CD4-positive, alpha-beta T cell treated with Interleukin-17A for 1 hour (primary cell): ENCODE measurements around the gene LUZP2.
"Not testable (repeated sequence)": the region's sequence is repeated elsewhere in the genome, so short reads cannot be mapped to it uniquely, and the experiment has no call there.

Source experiments
- DNase-seq: peaks from one replicate; pipeline ENCODE4 v3.0.0-alpha.2; 2020

LUZP2 gene

GRCh38 chr11:24932110-24933000 lies 435.5 kb downstream of the LUZP2 start:
- DNase-seq, result no peak

- no peak for DNase-seq
Measured at GRCh38 chr11:24934733-24935439, 438.0 kb downstream of the LUZP2 start.

- no peak for DNase-seq
Measured at GRCh38 chr11:24944891-24945290, 448.0 kb downstream of the LUZP2 start.

- no peak for DNase-seq
Measured at GRCh38 chr11:24949406-24949805, 452.6 kb downstream of the LUZP2 start.

- no peak for DNase-seq
Measured at GRCh38 chr11:24963852-24964251, 467.0 kb downstream of the LUZP2 start.

- no peak for DNase-seq
Measured at GRCh38 chr11:24965748-24966147, 468.9 kb downstream of the LUZP2 start.

- DNase-seq, result not testable (repeated sequence)
Measured at GRCh38 chr11:24993903-24994302, 497.1 kb downstream of the LUZP2 start.

GRCh38 chr11:24999929-25000328 lies 503.1 kb downstream of the LUZP2 start:
- DNase-seq, result not testable (repeated sequence)

GRCh38 chr11:25037431-25037830 lies 540.6 kb downstream of the LUZP2 start:
- no peak for DNase-seq

- no peak for DNase-seq
Measured at GRCh38 chr11:25038131-25038530, 541.3 kb downstream of the LUZP2 start.

- DNase-seq, result no peak
Measured at GRCh38 chr11:25039165-25039564, 542.3 kb downstream of the LUZP2 start.

GRCh38 chr11:25048632-25049031 lies 551.8 kb downstream of the LUZP2 start:
- DNase-seq, result no peak

- DNase-seq, result no peak
Measured at GRCh38 chr11:25052844-25053243, 556.0 kb downstream of the LUZP2 start.

- no peak for DNase-seq
Measured at GRCh38 chr11:25057861-25058260, 561.0 kb downstream of the LUZP2 start.

- DNase-seq, result no peak
Measured at GRCh38 chr11:25065746-25066145, 568.9 kb downstream of the LUZP2 start.

- no peak for DNase-seq
Measured at GRCh38 chr11:25066706-25067105, 569.9 kb downstream of the LUZP2 start.

- DNase-seq, result no peak
Measured at GRCh38 chr11:25068451-25068850, 571.6 kb downstream of the LUZP2 start.

- no peak for DNase-seq
Measured at GRCh38 chr11:25094085-25094802, 597.4 kb downstream of the LUZP2 start.

- no peak for DNase-seq
Measured at GRCh38 chr11:25119416-25119815, 622.6 kb downstream of the LUZP2 start.
